WTC11 (cell line): ENCODE results near the gene PLXNB2. TPM values are rescaled to one million over a fixed set of nuclear protein-coding genes. Genes with fewer than 3 reads are reported as not detected.

Source experiments
- ATAC-seq: fragments of 200-7000 bp; cut with Tn5 transposase; 2 replicates; pipeline ENCODE4 v1.10.0; 2021; ENCODE audit warnings: mild to moderate bottlenecking, moderate library complexity
- CTCF ChIA-PET: fragments of 300-600 bp; sonication (Branson Sonifier 250); formaldehyde crosslinking; loops from one replicate; lab custom pipeline; 2021; ENCODE audit warnings: antibody characterized with exemption; lab: Charles Lee
- POLR2A ChIA-PET: fragments of 350-600 bp; sonication (Branson Sonifier 250); formaldehyde crosslinking; loops from one replicate; lab custom pipeline; 2021; ENCODE audit warnings: antibody characterized with exemption; lab: Charles Lee
- DNase-seq: peaks from one replicate; pipeline ENCODE4 v3.0.0; 2021; ENCODE audit warnings: low spot score
- H3K27ac Mint-ChIP-seq: 2 replicates; pipeline ENCODE4 v1.8.0; 2021; ENCODE audit warnings: mixed read lengths
- H3K27me3 Mint-ChIP-seq: 2 replicates; pipeline ENCODE4 v1.8.0; 2021; ENCODE audit warnings: low read depth, mild to moderate bottlenecking, moderate library complexity, mixed read lengths
- H3K36me3 Mint-ChIP-seq: 2 replicates; pipeline ENCODE4 v1.8.0; 2021; ENCODE audit warnings: mixed read lengths
- H3K4me1 Mint-ChIP-seq: 2 replicates; pipeline ENCODE4 v1.8.0; 2022; ENCODE audit warnings: mixed read lengths
- H3K4me3 Mint-ChIP-seq: 2 replicates; pipeline ENCODE4 v1.8.0; 2021; ENCODE audit warnings: mild to moderate bottlenecking, moderate library complexity, mixed read lengths
- H3K9me3 Mint-ChIP-seq: 2 replicates; pipeline ENCODE4 v1.8.0; 2021; ENCODE audit warnings: mixed read lengths
- CBFB ChIP-seq: sonication (generic); formaldehyde crosslinking; IDR thresholded peaks from 2 replicates; pipeline ENCODE4 v1.8.1; 2022; ENCODE audit warnings: mild to moderate bottlenecking, low read depth, missing genetic modification reagents
- ESRRA ChIP-seq: sonication (generic); formaldehyde crosslinking; IDR thresholded peaks from 2 replicates; pipeline ENCODE4 v1.8.1; 2022; ENCODE audit warnings: mild to moderate bottlenecking, missing genetic modification reagents, borderline replicate concordance
- FOXJ3 ChIP-seq: sonication (generic); formaldehyde crosslinking; IDR thresholded peaks from 2 replicates; pipeline ENCODE4 v1.9.0; 2021; ENCODE audit warnings: missing genetic modification reagents, mild to moderate bottlenecking, borderline replicate concordance
- FOXK1 ChIP-seq: sonication (generic); formaldehyde crosslinking; IDR thresholded peaks from 2 replicates; pipeline ENCODE4 v1.8.0; 2022; ENCODE audit warnings: mild to moderate bottlenecking, moderate library complexity, missing genetic modification reagents
- FOXP1 ChIP-seq: sonication (generic); formaldehyde crosslinking; IDR thresholded peaks from 2 replicates; pipeline ENCODE4 v1.8.0; 2022; ENCODE audit warnings: missing genetic modification reagents, mild to moderate bottlenecking, moderate library complexity, borderline replicate concordance
- GABPB1 ChIP-seq: sonication (generic); formaldehyde crosslinking; IDR thresholded peaks from 2 replicates; pipeline ENCODE4 v1.8.1; 2023; ENCODE audit warnings: mild to moderate bottlenecking, missing genetic modification reagents
- MXD4 ChIP-seq: fragments of 250-450 bp; sonication (Bioruptor Pico); IDR thresholded peaks from 2 replicates; pipeline ENCODE4 v1.8.0; 2021; ENCODE audit warnings: mild to moderate bottlenecking, moderate library complexity, borderline replicate concordance
- SOX15 ChIP-seq: fragments of 250-450 bp; sonication (Bioruptor Pico); IDR thresholded peaks from 2 replicates; pipeline ENCODE4 v1.9.0; 2021; ENCODE audit warnings: mild to moderate bottlenecking
- SP1 ChIP-seq: sonication (generic); formaldehyde crosslinking; conservative IDR thresholded peaks from 2 replicates; pipeline ENCODE4 v1.8.1; 2022; ENCODE audit warnings: missing genetic modification reagents
- STAT6 ChIP-seq: sonication (generic); formaldehyde crosslinking; conservative IDR thresholded peaks from 2 replicates; pipeline ENCODE4 v1.8.1; 2023; ENCODE audit warnings: mild to moderate bottlenecking, low read depth, missing genetic modification reagents, moderate library complexity
- TCF7 ChIP-seq: sonication (generic); formaldehyde crosslinking; IDR thresholded peaks from 2 replicates; pipeline ENCODE4 v1.8.0; 2022; ENCODE audit warnings: mild to moderate bottlenecking, low read depth, missing genetic modification reagents, moderate library complexity
- TEAD4 ChIP-seq: sonication (generic); formaldehyde crosslinking; IDR thresholded peaks from 2 replicates; pipeline ENCODE4 v1.8.0; 2022; ENCODE audit warnings: mild to moderate bottlenecking, missing genetic modification reagents
- TP53 ChIP-seq: sonication (generic); formaldehyde crosslinking; IDR thresholded peaks from 2 replicates; pipeline ENCODE4 v1.8.1; 2023; ENCODE audit warnings: mild to moderate bottlenecking, missing genetic modification reagents
- ZNF232 ChIP-seq: sonication (generic); formaldehyde crosslinking; IDR thresholded peaks from 2 replicates; pipeline ENCODE4 v1.8.0; 2022; ENCODE audit warnings: mild to moderate bottlenecking, missing genetic modification reagents
- ZNF423 ChIP-seq: fragments of 250-450 bp; sonication (Bioruptor Pico); IDR thresholded peaks from 2 replicates; pipeline ENCODE4 v2.1.2; 2022; ENCODE audit warnings: mild to moderate bottlenecking, moderate library complexity
- total RNA-seq: library from RNA; stranded (reverse); gene quantifications from 3 replicates; pipeline ENCODE4 v1.2.3, GENCODE V29; 2021
- TF ChIP-seq, protein P1 (sequence below): sonication (generic); formaldehyde crosslinking; IDR thresholded peaks from 2 replicates; pipeline ENCODE4 v1.8.1; 2022; ENCODE audit warnings: missing genetic modification reagents, borderline replicate concordance
- TF ChIP-seq, protein P2 (sequence below): fragments of 250-450 bp; sonication (Bioruptor Pico); IDR thresholded peaks from 2 replicates; pipeline ENCODE4 v1.9.0; 2021; ENCODE audit warnings: mild to moderate bottlenecking
- TF ChIP-seq, protein P3 (sequence below): sonication (generic); formaldehyde crosslinking; IDR thresholded peaks from 2 replicates; pipeline ENCODE4 v1.8.1; 2023; ENCODE audit warnings: mild to moderate bottlenecking, missing genetic modification reagents, moderate library complexity
- TF ChIP-seq, protein P4 (sequence below): sonication (generic); formaldehyde crosslinking; IDR thresholded peaks from 2 replicates; pipeline ENCODE4 v1.8.1; 2022; ENCODE audit warnings: mild to moderate bottlenecking, missing genetic modification reagents, moderate library complexity, borderline replicate concordance
- TF ChIP-seq, protein P5 (sequence below): sonication (generic); formaldehyde crosslinking; IDR thresholded peaks from 2 replicates; pipeline ENCODE4 v1.8.1; 2023; ENCODE audit warnings: mild to moderate bottlenecking, missing genetic modification reagents, borderline replicate concordance

Gene PLXNB2
- total RNA-seq, 1 experiment from 2014 or later: 113 TPM

DNA sequence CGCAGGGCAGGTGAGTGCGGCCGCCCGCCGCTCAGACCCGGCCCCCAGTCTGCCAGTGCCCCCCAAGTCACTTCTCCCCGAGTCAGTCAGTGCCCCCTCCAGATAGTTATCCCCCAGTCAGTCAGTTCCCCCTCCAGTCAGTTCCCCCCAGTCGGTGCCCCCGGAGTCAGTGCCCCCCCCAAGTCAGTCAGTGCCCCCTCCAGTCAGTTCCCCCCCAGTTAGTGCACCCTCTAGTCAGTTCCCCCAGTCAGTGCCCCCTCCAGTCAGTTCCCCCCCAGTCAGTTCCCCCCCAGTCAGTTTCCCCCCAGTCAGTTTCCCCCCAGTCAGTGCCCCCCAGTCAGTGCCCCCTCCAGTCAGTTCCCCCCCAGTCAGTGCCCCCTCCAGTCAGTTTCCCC is 36.1 kb upstream of the PLXNB2 start:
- CTCF ChIA-PET: no interaction called here
- POLR2A ChIA-PET: no interaction called here
- H3K27ac Mint-ChIP-seq: no peak overlapping the region

More for the DNA sequence above, 36.1 kb upstream of the PLXNB2 start:
- TF ChIP-seq ZNF232 (CRISPR knock-in tag) (no peak), TP53 (CRISPR knock-in tag) (no peak), GABPB1 (CRISPR knock-in tag) (no peak), FOXP1 (CRISPR knock-in tag) (no peak), TEAD4 (CRISPR knock-in tag) (no peak), FOXK1 (CRISPR knock-in tag) (no peak), SP1 (no peak), ESRRA (CRISPR knock-in tag) (no peak), TCF7 (CRISPR knock-in tag) (no peak), FOXJ3 (no peak), SOX15 (CRISPR knock-in tag) (no peak), STAT6 (CRISPR knock-in tag) (no peak), MXD4 (CRISPR knock-in tag) (no peak), CBFB (no peak), ZNF423 (no peak)
- TF ChIP-seq, protein P1, sequence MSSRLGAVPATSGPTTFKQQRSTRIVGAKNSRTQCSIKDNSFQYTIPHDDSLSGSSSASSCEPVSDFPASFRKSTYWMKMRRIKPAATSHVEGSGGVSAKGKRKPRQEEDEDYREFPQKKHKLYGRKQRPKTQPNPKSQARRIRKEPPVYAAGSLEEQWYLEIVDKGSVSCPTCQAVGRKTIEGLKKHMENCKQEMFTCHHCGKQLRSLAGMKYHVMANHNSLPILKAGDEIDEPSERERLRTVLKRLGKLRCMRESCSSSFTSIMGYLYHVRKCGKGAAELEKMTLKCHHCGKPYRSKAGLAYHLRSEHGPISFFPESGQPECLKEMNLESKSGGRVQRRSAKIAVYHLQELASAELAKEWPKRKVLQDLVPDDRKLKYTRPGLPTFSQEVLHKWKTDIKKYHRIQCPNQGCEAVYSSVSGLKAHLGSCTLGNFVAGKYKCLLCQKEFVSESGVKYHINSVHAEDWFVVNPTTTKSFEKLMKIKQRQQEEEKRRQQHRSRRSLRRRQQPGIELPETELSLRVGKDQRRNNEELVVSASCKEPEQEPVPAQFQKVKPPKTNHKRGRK (CRISPR knock-in tag): no peak
- TF ChIP-seq, protein P2, sequence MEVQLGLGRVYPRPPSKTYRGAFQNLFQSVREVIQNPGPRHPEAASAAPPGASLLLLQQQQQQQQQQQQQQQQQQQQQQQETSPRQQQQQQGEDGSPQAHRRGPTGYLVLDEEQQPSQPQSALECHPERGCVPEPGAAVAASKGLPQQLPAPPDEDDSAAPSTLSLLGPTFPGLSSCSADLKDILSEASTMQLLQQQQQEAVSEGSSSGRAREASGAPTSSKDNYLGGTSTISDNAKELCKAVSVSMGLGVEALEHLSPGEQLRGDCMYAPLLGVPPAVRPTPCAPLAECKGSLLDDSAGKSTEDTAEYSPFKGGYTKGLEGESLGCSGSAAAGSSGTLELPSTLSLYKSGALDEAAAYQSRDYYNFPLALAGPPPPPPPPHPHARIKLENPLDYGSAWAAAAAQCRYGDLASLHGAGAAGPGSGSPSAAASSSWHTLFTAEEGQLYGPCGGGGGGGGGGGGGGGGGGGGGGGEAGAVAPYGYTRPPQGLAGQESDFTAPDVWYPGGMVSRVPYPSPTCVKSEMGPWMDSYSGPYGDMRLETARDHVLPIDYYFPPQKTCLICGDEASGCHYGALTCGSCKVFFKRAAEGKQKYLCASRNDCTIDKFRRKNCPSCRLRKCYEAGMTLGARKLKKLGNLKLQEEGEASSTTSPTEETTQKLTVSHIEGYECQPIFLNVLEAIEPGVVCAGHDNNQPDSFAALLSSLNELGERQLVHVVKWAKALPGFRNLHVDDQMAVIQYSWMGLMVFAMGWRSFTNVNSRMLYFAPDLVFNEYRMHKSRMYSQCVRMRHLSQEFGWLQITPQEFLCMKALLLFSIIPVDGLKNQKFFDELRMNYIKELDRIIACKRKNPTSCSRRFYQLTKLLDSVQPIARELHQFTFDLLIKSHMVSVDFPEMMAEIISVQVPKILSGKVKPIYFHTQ (CRISPR knock-in tag): no peak
- TF ChIP-seq, protein P3, sequence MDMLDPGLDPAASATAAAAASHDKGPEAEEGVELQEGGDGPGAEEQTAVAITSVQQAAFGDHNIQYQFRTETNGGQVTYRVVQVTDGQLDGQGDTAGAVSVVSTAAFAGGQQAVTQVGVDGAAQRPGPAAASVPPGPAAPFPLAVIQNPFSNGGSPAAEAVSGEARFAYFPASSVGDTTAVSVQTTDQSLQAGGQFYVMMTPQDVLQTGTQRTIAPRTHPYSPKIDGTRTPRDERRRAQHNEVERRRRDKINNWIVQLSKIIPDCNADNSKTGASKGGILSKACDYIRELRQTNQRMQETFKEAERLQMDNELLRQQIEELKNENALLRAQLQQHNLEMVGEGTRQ: no peak
- TF ChIP-seq, protein P4, sequence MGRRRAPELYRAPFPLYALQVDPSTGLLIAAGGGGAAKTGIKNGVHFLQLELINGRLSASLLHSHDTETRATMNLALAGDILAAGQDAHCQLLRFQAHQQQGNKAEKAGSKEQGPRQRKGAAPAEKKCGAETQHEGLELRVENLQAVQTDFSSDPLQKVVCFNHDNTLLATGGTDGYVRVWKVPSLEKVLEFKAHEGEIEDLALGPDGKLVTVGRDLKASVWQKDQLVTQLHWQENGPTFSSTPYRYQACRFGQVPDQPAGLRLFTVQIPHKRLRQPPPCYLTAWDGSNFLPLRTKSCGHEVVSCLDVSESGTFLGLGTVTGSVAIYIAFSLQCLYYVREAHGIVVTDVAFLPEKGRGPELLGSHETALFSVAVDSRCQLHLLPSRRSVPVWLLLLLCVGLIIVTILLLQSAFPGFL (CRISPR knock-in tag): no peak
- TF ChIP-seq, protein P5, sequence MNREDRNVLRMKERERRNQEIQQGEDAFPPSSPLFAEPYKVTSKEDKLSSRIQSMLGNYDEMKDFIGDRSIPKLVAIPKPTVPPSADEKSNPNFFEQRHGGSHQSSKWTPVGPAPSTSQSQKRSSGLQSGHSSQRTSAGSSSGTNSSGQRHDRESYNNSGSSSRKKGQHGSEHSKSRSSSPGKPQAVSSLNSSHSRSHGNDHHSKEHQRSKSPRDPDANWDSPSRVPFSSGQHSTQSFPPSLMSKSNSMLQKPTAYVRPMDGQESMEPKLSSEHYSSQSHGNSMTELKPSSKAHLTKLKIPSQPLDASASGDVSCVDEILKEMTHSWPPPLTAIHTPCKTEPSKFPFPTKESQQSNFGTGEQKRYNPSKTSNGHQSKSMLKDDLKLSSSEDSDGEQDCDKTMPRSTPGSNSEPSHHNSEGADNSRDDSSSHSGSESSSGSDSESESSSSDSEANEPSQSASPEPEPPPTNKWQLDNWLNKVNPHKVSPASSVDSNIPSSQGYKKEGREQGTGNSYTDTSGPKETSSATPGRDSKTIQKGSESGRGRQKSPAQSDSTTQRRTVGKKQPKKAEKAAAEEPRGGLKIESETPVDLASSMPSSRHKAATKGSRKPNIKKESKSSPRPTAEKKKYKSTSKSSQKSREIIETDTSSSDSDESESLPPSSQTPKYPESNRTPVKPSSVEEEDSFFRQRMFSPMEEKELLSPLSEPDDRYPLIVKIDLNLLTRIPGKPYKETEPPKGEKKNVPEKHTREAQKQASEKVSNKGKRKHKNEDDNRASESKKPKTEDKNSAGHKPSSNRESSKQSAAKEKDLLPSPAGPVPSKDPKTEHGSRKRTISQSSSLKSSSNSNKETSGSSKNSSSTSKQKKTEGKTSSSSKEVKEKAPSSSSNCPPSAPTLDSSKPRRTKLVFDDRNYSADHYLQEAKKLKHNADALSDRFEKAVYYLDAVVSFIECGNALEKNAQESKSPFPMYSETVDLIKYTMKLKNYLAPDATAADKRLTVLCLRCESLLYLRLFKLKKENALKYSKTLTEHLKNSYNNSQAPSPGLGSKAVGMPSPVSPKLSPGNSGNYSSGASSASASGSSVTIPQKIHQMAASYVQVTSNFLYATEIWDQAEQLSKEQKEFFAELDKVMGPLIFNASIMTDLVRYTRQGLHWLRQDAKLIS (CRISPR knock-in tag): no peak
- TF ChIP-seq, all 79 proteins: peak for 0
- H3K9me3 Mint-ChIP-seq: no peaks in the 10 kb centered on the region
- H3K36me3 Mint-ChIP-seq: no peaks in the 10 kb centered on the region
- no peaks in the 10 kb centered on the region for H3K4me1 Mint-ChIP-seq
- peak overlapping the region; percentile 24; the same call in 1 of the 2 replicates for H3K4me3 Mint-ChIP-seq
- H3K27me3 Mint-ChIP-seq: peaks cover 11% of the 10 kb centered on the region
- ATAC-seq (no peak), DNase-seq (no peak)
